BJ (cell line): ENCODE data around the gene IZUMO4. TPM values are rescaled to one million over a fixed set of nuclear protein-coding genes. Genes with fewer than 3 reads are reported as not detected.

Source experiments
- CTCF ChIA-PET: fragments of 350-600 bp; formaldehyde crosslinking; extraction: SDS; loops from one replicate; lab custom pipeline; 2021; ENCODE audit warnings: antibody characterized with exemption, inconsistent platforms; lab: Yijun Ruan, JAX
- POLR2A ChIA-PET: fragments of 300-600 bp; sonication (Branson Sonifier 250); formaldehyde crosslinking; extraction: SDS; loops from one replicate; lab custom pipeline; 2021; ENCODE audit warnings: antibody characterized with exemption; lab: Charles Lee
- DNase-seq: peaks from one replicate; pipeline ENCODE4 v3.0.0-alpha.2; 2011; ENCODE audit warnings: low read depth
- H3K27me3 ChIP-seq: 2 replicates; pipeline ENCODE4 v1.6.0; 2011; ENCODE audit warnings: low read length; ENCODE audit not compliant: control insufficient read depth, insufficient read depth
- H3K36me3 ChIP-seq: 2 replicates; pipeline ENCODE4 v1.5.1; 2011; ENCODE audit warnings: low read length; ENCODE audit not compliant: control insufficient read depth, insufficient read depth
- H3K4me3 ChIP-seq: 2 replicates; pipeline ENCODE4 v1.5.1; 2011; ENCODE audit warnings: low read depth, mild to moderate bottlenecking, control low read depth, low read length
- polyA plus RNA-seq: library from polyadenylated mRNA; depleted of rRNA; stranded (reverse); fragments of >200 nt; gene quantifications from 2 replicates; pipeline ENCODE4 v1.2.3, GENCODE V29; 2011
- TF ChIP-seq, protein P1 (sequence below): IDR thresholded peaks from 2 replicates; pipeline ENCODE4 v1.5.1; 2011; ENCODE audit warnings: low read depth, mild to moderate bottlenecking, control low read depth, inconsistent platforms, low read length, moderate library complexity; ENCODE audit not compliant: insufficient read depth

IZUMO4 gene
- polyA plus RNA-seq, 1 experiment: 1.3 TPM

DNA sequence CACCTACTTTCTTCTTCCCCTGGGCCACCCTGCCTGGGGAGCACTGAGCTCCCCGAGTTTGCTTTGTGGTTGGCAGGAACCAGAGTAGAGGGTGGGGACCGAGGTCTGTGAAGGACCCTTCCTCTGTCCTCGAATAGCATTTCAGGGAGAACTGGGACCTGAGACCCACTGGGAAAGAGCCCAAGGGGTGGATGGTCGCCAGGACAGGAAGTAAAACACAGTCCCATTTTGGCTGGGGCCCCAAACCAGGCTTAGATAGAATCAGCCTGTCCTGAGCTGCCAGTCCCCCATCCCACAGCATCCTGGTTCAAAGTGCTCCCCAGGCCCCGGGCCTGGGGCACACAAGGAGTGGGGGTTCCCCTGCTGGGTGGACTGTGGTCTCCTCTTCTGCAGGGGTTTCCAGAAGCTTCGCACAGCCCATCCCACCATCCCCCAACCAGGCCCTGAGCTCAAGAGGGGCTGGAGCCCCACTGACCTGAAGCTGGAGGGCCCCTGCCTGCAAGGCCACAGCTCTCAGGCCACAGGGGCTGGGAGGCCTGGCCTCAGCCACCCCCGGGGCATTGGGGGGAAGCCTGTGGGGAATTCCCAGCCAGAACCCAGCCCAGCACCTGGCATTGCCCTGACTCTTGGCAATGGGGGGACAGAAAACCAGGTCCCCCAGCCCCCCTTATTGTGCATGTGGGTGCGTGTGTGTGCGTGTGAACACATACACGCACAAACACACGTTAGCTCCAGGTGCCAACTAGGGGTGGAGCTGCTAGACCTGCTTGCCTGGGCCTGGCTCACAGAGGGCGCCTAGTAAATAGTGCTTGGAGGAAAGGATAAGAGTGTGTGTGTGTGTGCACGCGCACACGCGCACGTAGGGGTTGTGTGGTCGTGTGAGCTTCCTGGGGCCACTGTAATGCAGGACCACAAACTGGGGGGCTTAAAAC is 44.7 kb upstream of the IZUMO4 start:
- H3K36me3 ChIP-seq: peaks cover 8% of the 10 kb centered on the region
- ChIA-PET CTCF (interaction anchor here (0.9 kb wide), 1 partner anchor 124 kb away, joined by 5 read pairs; no protein-coding TSS in a partner anchor), POLR2A (no interaction called here)
- H3K27me3 ChIP-seq: no peaks in the 10 kb centered on the region
- H3K4me3 ChIP-seq: no peak overlapping the region
- DNase-seq: no peak
- TF ChIP-seq, protein P1, sequence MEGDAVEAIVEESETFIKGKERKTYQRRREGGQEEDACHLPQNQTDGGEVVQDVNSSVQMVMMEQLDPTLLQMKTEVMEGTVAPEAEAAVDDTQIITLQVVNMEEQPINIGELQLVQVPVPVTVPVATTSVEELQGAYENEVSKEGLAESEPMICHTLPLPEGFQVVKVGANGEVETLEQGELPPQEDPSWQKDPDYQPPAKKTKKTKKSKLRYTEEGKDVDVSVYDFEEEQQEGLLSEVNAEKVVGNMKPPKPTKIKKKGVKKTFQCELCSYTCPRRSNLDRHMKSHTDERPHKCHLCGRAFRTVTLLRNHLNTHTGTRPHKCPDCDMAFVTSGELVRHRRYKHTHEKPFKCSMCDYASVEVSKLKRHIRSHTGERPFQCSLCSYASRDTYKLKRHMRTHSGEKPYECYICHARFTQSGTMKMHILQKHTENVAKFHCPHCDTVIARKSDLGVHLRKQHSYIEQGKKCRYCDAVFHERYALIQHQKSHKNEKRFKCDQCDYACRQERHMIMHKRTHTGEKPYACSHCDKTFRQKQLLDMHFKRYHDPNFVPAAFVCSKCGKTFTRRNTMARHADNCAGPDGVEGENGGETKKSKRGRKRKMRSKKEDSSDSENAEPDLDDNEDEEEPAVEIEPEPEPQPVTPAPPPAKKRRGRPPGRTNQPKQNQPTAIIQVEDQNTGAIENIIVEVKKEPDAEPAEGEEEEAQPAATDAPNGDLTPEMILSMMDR: no peak

DNA sequence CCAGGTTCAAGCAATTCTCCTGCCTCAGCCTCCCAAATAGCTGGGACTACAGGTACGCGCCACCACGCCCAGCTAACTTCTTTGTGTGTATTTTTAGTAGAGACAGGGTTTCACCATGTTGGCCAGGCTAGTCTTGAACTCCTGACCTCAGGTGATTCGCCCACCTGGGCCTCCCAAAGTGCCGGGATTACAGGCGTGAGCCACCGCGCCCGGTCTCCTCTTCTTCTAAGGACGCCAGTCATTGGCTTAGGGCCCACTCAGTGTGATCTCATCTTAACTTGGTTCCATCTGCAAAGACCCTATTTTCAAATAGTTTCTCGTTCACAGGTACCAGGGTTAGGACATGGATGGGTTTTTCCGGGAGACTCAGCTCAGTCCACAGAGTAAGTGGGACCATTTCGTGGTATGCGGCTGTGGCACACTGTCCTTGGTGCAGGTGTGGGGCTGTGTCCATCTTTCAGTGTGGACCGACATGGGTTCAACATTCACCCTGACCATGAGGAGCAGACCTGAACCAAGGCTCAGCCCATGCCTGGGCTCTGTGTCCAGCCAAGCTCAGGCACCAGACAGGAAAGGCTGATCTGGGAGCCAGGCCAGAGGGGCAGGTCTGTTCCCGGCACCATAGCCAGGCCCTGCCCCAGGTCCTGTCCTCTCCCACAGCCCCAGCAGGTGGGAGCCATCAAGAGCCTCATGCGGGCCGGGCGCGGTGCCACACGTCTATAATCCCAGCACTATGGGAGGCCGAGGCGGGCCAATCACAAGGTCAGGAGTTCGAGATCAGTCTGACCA is 42.9 kb upstream of the IZUMO4 start:
- TF ChIP-seq, protein P1: no peak
- H3K27me3 ChIP-seq: no peaks in the 10 kb centered on the region
- no peak for DNase-seq
- ChIA-PET POLR2A (no interaction called here), CTCF (interaction anchor here (1.0 kb wide), 1 partner anchor 11 kb away, joined by 3 read pairs; no protein-coding TSS in a partner anchor)
- no peak overlapping the region for H3K4me3 ChIP-seq
- peaks cover 4% of the 10 kb centered on the region for H3K36me3 ChIP-seq

DNA sequence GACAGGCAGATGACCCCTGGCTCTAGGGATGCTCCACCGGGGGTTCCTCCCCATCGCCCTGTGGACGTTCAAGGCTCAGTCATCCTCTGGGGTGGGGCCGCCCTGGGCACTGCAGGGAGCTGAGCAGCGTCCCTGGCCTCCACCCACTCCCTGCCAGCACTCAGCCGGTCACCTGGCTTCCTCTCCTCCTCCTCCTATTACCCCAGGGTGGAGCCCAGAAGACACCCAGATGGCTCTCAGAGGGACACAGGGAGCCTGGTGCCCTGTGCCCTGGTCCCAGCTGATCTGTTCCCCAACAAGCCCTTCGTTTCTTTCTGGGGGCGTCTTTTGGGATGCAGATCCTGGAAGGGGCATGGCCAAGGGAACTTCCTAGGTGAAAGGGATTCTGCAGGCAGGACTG is 42.0 kb upstream of the IZUMO4 start:
- H3K27me3 ChIP-seq: no peaks in the 10 kb centered on the region
- TF ChIP-seq, protein P1: no peak
- H3K4me3 ChIP-seq: no peak overlapping the region
- no peak for DNase-seq
- POLR2A ChIA-PET: no interaction called here
- no peaks in the 10 kb centered on the region for H3K36me3 ChIP-seq
- CTCF ChIA-PET: interaction anchor here (1.0 kb wide), 1 partner anchor 12 kb away, joined by 3 read pairs; no protein-coding TSS in a partner anchor

DNA sequence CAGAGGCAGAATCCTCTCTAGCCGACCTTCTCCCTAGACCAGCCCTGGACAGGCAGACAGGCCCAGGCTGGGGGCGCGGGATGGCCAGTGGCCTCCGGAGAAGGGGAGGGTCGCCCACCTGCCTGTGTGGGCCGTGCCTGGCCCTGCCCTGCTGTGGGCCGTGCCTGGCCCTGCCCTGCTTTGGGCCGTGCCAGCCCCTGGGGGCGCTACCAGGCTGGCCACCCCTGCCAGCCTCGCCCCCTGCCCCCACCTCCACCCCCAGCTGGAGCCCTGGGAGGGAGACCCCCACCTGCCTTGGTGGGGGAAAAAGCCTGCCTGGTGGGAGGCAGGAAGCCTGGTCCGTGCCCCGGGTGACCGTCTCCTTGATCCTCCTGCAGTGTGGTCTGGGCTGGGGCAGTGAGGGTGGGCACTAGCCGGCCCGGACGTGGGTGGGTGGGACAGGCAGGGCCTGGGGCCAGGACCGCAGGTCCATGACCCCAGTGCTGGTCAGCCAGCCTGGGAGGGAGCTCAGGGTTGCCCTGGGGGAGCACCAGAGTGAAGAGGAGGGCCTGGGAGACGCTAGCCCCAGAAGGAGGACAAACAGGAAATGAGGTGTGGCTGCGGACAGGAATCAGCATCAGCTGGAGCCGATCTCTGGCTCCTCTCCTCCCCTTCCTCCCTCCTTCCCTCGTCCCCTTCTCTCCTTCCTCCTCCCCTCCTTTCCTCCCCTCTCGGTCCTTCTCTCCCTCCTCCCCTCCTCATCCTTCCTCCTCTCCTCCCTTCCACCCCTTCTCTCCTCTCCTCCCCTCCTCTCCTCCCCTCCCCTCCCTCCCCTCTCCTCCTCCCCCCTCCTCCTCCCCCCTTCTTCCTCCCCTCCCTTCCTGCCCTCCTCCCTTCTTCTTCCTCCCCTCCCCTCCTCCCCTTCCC is 40.5 kb upstream of the IZUMO4 start:
- Histone ChIP-seq H3K36me3 (no peaks in the 10 kb centered on the region), H3K27me3 (no peaks in the 10 kb centered on the region), H3K4me3 (peak overlapping the region; percentile 43)
- POLR2A ChIA-PET: no interaction called here
- CTCF ChIA-PET: interaction anchor here (1.0 to 1.1 kb wide), 2 partner anchors 9 to 53 kb away, joined by 3 read pairs; no protein-coding TSS in a partner anchor
- TF ChIP-seq, protein P1: 0 out of 2 replicates have a peak, but pooled peaks have one; percentile 12
- no peak for DNase-seq
